SK-N-SH treated with all-trans-retinoic acid at 6 μM for 48 hours (cell line): Measurements from ENCODE around the gene ASB13.

Experiments used
- CREB5 ChIP-seq: fragments of 250-450 bp; sonication (Bioruptor Pico); IDR thresholded peaks from 2 replicates; pipeline ENCODE4 v1.5.1; 2020; ENCODE audit warnings: low read depth, mild to moderate bottlenecking, moderate library complexity
- CSDC2 ChIP-seq: fragments of 250-450 bp; sonication (Bioruptor Pico); IDR thresholded peaks from 2 replicates; pipeline ENCODE4 v1.5.0; 2020; ENCODE audit warnings: mild to moderate bottlenecking, moderate library complexity
- ESRRG ChIP-seq: fragments of 250-450 bp; sonication (Bioruptor Pico); IDR thresholded peaks from 2 replicates; pipeline ENCODE4 v1.6.1; 2021; ENCODE audit warnings: mild to moderate bottlenecking
- PATZ1 ChIP-seq: fragments of 250-450 bp; sonication (Bioruptor Pico); IDR thresholded peaks from 2 replicates; pipeline ENCODE4 v1.8.0; 2020; ENCODE audit warnings: mild to moderate bottlenecking, moderate library complexity, borderline replicate concordance
- POU6F1 ChIP-seq: fragments of 250-450 bp; sonication (Bioruptor Pico); IDR thresholded peaks from 2 replicates; pipeline ENCODE4 v1.8.0; 2021; ENCODE audit warnings: low read depth, mild to moderate bottlenecking, moderate library complexity, borderline replicate concordance
- RARB ChIP-seq: fragments of 250-450 bp; sonication (Bioruptor Pico); IDR thresholded peaks from 2 replicates; pipeline ENCODE4 v1.8.0; 2021; ENCODE audit warnings: mild to moderate bottlenecking, moderate library complexity
- SNAI2 ChIP-seq: fragments of 250-450 bp; sonication (Bioruptor Pico); IDR thresholded peaks from 2 replicates; pipeline ENCODE4 v1.5.0; 2020; ENCODE audit warnings: mild to moderate bottlenecking, moderate library complexity
- TSHZ2 ChIP-seq: fragments of 250-450 bp; sonication (Bioruptor Pico); IDR thresholded peaks from 2 replicates; pipeline ENCODE4 v1.5.0; 2020; ENCODE audit warnings: mild to moderate bottlenecking, moderate library complexity
- ZFP3 ChIP-seq: fragments of 250-450 bp; sonication (Bioruptor Pico); IDR thresholded peaks from 2 replicates; pipeline ENCODE4 v1.5.0; 2020; ENCODE audit warnings: mild to moderate bottlenecking, moderate library complexity
- ZFP30 ChIP-seq: fragments of 450-650 bp; formaldehyde crosslinking; IDR thresholded peaks from 2 replicates; pipeline ENCODE4 v1.5.0; 2022; ENCODE audit warnings: mild to moderate bottlenecking, moderate library complexity
- ZNF8 ChIP-seq: fragments of 450-650 bp; formaldehyde crosslinking; IDR thresholded peaks from 2 replicates; pipeline ENCODE4 v1.5.0; 2020; ENCODE audit warnings: mild to moderate bottlenecking, moderate library complexity

GRCh38 chr10:5615316-5615715 lies 51.1 kb downstream of the ASB13 start:
- TF ChIP-seq ZFP3 (CRISPR knock-in tag) (no peak), CSDC2 (no peak), POU6F1 (CRISPR knock-in tag) (no peak), RARB (CRISPR knock-in tag) (no peak), SNAI2 (no peak), ZFP30 (CRISPR knock-in tag) (no peak), CREB5 (CRISPR knock-in tag) (no peak), ESRRG (CRISPR knock-in tag) (no peak), TSHZ2 (CRISPR knock-in tag) (no peak), ZNF8 (CRISPR knock-in tag) (no peak), PATZ1 (CRISPR knock-in tag) (no peak)
